H1 (cell line): ENCODE measurements around the gene CRB2.

ENCODE experiments used
- CTCF ChIP-seq, 3 experiments: IDR thresholded peaks; 1 replicate in 2 of 3; 2 replicates in 1 of 3; pipeline versions ENCODE4 v1.5.1 to v1.6.1; 2011; ENCODE audit warnings: low read length in 3 of 3, mild to moderate bottlenecking in 3 of 3, inconsistent platforms in 2 of 3, low read depth in 1 of 3, moderate library complexity in 1 of 3; ENCODE audit not compliant: insufficient read depth in 1 of 3; ENCODE audit errors: control extremely low read depth in 1 of 3
- EZH2 ChIP-seq: fragments of 200-600 bp; sonication (generic); IDR thresholded peaks from 2 replicates; pipeline ENCODE4 v1.7.1; 2012; ENCODE audit warnings: low read depth, mild to moderate bottlenecking, moderate library complexity, low read length, inconsistent platforms; ENCODE audit not compliant: severe bottlenecking
- JUN ChIP-seq: IDR thresholded peaks from 2 replicates; pipeline ENCODE4 v1.6.1; 2011; ENCODE audit warnings: low read depth, mild to moderate bottlenecking, improper control_type of control experiment, low read length
- MAFK ChIP-seq: IDR thresholded peaks from 2 replicates; pipeline ENCODE4 v1.6.1; 2012; ENCODE audit warnings: low read depth, mild to moderate bottlenecking, improper control_type of control experiment, low read length
- POLR2A ChIP-seq, 2 experiments: IDR thresholded peaks; 1 replicate in 1 of 2; 2 replicates in 1 of 2; pipeline ENCODE4 v1.6.1; 2011; ENCODE audit warnings: low read depth in 2 of 2, low read length in 2 of 2, mild to moderate bottlenecking in 2 of 2; ENCODE audit errors: control extremely low read depth in 1 of 2
- SIX5 ChIP-seq: IDR thresholded peaks from 2 replicates; pipeline ENCODE4 v1.6.1; 2011; ENCODE audit warnings: mild to moderate bottlenecking, low read depth, low read length
- SRF ChIP-seq: IDR thresholded peaks from 2 replicates; pipeline ENCODE4 v1.6.1; 2011; ENCODE audit warnings: mild to moderate bottlenecking, low read depth, low read length, moderate library complexity
- TCF12 ChIP-seq: IDR thresholded peaks from 2 replicates; pipeline ENCODE4 v1.6.1; 2011; ENCODE audit warnings: low read depth, mild to moderate bottlenecking, low read length
- ZNF274 ChIP-seq: IDR thresholded peaks from 2 replicates; pipeline ENCODE4 v1.7.0; 2012; ENCODE audit warnings: low read length, borderline replicate concordance; ENCODE audit errors: extremely low read depth

- TF ChIP-seq ZNF274 (no peak), CTCF (IDR thresholded peaks at IDR 0.05; ENCODE audit: control extremely low read depth in 1 of 3, insufficient read depth in 1 of 3, low read depth in 1 of 3, low read length in 3 of 3) (no peak), POLR2A (IDR thresholded peaks at IDR 0.05; ENCODE audit: control extremely low read depth in 1 of 2, low read depth in 2 of 2, low read length in 2 of 2) (no peak), JUN (no peak), MAFK (no peak), SIX5 (no peak), TCF12 (no peak), EZH2 (no peak), SRF (no peak)
Measured at GRCh38 chr9:123331346-123332060, 24.5 kb upstream of the CRB2 start.
